ENCODE measurements around the gene SLC22A23.

Gene SLC22A23

DNA sequence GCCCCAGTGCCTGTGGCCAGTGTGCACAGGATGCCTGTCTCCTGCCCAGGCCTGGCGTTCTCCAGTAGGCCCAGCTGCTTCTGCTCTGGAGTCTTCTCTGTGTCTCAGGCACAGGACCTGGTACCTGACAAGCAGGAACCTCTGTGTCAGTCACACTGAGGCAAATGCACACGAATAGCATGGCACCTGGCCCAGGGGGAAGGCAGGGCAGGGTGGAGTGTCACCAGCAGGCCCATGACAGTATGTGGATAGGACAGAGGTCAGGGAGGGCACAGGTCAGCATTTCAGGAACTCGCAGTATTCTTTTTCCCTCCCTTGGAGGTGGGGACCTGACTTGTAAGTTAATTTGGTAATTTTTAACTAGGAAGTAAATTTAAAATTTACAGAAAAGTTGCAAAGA, 192.5 kb downstream of the SLC22A23 start:
- H3K4me3 Mint-ChIP-seq = no peak overlapping the region
- DNase-seq (no peak), ATAC-seq (replicated peaks) (no peak)
- no peaks in the 10 kb centered on the region for H3K27me3 Mint-ChIP-seq
- no peaks in the 10 kb centered on the region for H3K9me3 Mint-ChIP-seq
- H3K4me1 Mint-ChIP-seq (ENCODE audit: low read depth in 2 of 2) = peaks cover 48 to 53% of the 10 kb centered on the region in 2 donors
- peaks cover 19% of the 10 kb centered on the region for H3K36me3 Mint-ChIP-seq (ENCODE audit: insufficient read depth)
- H3K27ac Mint-ChIP-seq = no peak overlapping the region

DNA sequence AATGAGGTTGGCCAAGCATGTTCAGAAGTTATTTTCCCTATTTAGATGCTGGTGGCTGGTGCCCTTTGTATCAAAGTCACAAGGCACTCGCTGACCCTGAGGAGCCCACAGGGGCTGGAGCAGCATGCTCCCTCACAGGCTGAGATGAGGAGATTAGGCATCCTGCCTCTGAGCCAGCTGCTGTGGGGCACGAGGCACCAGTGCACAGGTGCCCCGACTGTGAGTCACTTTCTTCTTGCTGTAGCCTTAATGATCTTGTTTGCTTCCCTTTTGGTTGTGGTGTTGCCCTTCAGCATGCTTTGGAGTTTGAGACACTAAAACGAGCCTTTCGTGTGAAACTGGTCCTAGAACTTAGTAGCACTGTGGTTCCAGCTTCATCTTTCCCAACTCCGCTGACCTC, 193.8 kb downstream of the SLC22A23 start:
- peaks cover 19% of the 10 kb centered on the region for H3K36me3 Mint-ChIP-seq (ENCODE audit: insufficient read depth)
- peaks cover 46 to 52% of the 10 kb centered on the region in 2 donors for H3K4me1 Mint-ChIP-seq (ENCODE audit: low read depth in 2 of 2)
- no peak overlapping the region for H3K4me3 Mint-ChIP-seq
- H3K27me3 Mint-ChIP-seq = no peaks in the 10 kb centered on the region
- ATAC-seq (replicated peaks) = no peak
- no peaks in the 10 kb centered on the region for H3K9me3 Mint-ChIP-seq
- no peak overlapping the region for H3K27ac Mint-ChIP-seq
- DNase-seq = no peak

DNA sequence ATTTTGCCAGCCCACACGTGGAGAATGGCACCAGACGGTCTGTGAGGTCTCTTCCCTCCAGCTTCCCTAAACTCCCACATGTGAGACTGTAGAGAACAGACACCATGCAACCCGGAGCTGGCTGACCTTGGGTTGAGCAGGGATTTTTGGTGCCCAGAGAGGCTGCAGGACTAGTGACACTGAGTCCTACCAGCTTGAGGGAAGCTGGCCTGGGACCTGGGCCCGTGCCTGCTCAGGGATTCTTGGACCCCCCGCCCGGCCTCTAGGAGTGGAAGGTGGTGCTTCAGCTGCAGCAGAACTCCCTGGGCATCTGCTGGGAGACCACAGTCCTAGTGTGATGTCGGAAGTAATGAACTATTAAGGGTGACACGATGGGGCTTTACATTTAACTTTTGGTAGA, 194.9 kb downstream of the SLC22A23 start:
- no peaks in the 10 kb centered on the region for H3K9me3 Mint-ChIP-seq

DNA sequence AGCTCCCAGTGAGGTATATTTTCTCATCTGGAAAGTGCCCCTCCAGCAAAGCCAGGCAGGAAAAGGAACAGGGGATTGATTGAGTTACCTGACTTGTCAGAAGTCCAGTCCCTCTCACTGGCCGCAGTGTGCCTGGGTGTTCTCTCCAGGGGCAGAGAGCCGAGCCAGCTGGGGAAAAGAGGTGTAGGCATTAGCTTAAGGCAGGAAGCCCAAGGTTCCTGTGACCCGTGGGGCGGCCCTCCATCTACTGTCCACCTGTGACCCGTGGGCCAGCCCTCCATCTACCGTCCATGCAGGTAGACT, 195.4 kb downstream of the SLC22A23 start:
- Mint-ChIP-seq H3K27me3 (no peaks in the 10 kb centered on the region), H3K27ac (peak overlapping the region in 1 of 2 donors; percentile 51), H3K9me3 (no peaks in the 10 kb centered on the region), H3K4me1 (ENCODE audit: low read depth in 2 of 2) (peaks cover 45% of the 10 kb centered on the region in 2 donors), H3K36me3 (ENCODE audit: insufficient read depth) (peaks cover 17% of the 10 kb centered on the region), H3K4me3 (peak overlapping the region; percentile 94 to 98)
- ATAC-seq (replicated peaks) (no peak), DNase-seq (no peak)

More for the DNA sequence above, 194.9 kb downstream of the SLC22A23 start:
- H3K36me3 Mint-ChIP-seq (ENCODE audit: insufficient read depth) = peaks cover 19% of the 10 kb centered on the region
- H3K4me3 Mint-ChIP-seq = peak overlapping the region; percentile 94 to 98
- peak overlapping the region in 1 of 2 donors; percentile 51 for H3K27ac Mint-ChIP-seq
- H3K27me3 Mint-ChIP-seq = no peaks in the 10 kb centered on the region
- DNase-seq = no peak
- H3K4me1 Mint-ChIP-seq (ENCODE audit: low read depth in 2 of 2) = peaks cover 45 to 46% of the 10 kb centered on the region in 2 donors
- ATAC-seq (replicated peaks) = no peak

DNA sequence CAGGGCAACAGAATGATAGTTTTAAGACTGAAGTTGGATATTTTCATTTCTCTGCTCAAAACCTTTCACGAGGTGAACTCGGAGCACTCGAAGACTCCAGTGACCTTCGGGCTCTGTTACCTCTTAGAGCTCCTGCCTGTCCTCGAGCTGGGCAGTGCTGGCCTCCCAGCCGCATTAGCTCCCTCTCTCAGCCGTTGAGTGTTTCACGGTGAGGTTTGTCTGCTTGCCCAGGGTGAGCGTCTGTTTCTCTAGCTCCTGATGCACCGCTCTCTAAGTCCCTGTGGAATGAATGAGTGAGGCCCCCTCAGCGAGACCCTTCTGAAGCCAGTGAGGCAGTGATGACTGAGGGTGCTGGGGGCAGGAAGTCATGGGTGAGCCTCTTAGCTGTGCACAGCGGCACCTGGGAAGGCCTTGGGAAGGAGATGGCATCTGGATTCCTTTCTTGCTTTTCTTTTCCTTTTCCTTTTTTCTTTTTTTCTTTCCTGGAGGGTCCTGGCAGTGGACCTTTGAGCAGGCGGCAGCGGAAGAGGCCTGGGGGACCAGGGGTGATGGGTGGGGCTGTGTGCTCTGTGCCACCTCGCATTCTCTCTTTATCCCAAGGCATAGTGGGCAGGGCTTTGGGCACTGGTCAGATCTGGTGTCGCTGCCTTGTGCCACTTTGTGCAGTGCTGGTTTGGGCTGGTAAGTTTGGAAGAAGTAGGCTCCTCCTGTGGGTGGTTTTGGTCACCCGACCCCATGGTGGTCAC, 195.9 kb downstream of the SLC22A23 start:
- no peak for ATAC-seq (replicated peaks)
- no peaks in the 10 kb centered on the region for H3K27me3 Mint-ChIP-seq
- H3K4me1 Mint-ChIP-seq (ENCODE audit: low read depth in 2 of 2) = peaks cover 41 to 42% of the 10 kb centered on the region in 2 donors
- peak overlapping the region in 1 of 2 donors; percentile 33 for H3K27ac Mint-ChIP-seq
- DNase-seq = no peak
- no peaks in the 10 kb centered on the region for H3K9me3 Mint-ChIP-seq
- peaks cover 15% of the 10 kb centered on the region for H3K36me3 Mint-ChIP-seq (ENCODE audit: insufficient read depth)
- peak overlapping the region; percentile 94 to 98 for H3K4me3 Mint-ChIP-seq

DNA sequence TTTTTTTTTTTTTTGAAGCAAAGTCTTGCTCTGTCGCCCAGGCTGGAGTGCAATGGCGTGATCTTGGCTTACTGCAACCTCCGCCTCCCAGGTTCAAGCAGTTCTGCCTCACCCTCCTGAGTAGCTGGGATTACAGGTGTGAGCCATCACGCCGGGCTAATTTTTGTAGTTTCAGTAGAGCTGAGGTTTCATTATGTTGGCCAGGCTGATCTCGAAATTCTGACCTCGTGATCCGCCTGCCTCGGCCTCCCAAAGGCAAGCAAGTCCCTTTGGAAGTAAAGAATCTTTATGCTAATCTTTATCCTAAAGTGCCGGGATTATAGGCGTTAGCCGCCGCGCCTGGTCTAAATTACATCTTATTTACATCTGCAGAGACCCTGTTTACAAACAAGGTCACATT, 196.6 kb downstream of the SLC22A23 start:
- DNase-seq (no peak), ATAC-seq (replicated peaks) (no peak)
- H3K9me3 Mint-ChIP-seq = no peaks in the 10 kb centered on the region
- peaks cover 41 to 42% of the 10 kb centered on the region in 2 donors for H3K4me1 Mint-ChIP-seq (ENCODE audit: low read depth in 2 of 2)
- H3K27ac Mint-ChIP-seq = peak overlapping the region; percentile 33 to 88
- H3K36me3 Mint-ChIP-seq (ENCODE audit: insufficient read depth) = peaks cover 15% of the 10 kb centered on the region
- peak overlapping the region; percentile 94 to 98 for H3K4me3 Mint-ChIP-seq
- H3K27me3 Mint-ChIP-seq = no peaks in the 10 kb centered on the region

DNA sequence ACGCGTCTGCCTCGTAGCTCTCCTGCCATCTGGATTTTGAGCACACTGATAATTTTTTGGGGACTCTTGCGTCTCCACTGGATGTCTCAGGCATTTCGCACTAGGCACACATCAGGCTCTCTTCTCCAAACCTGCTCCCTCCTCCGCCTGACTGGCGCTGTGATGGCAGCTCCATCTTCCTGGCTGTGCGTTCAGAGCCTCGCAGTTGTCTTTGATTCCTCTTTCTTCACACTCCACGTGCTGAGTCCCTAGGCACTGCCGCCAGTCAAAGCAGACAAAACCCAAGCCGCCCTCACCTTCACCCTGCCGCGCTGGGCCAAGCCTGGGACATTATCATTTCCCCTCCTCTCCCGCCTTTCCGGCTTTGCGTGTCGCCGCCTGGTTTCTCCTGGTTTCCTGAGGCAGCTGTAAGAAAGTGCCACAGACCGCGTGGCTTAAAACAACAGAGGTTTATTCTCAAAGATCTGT, 197.3 kb downstream of the SLC22A23 start:
- peak; percentile 28 for ATAC-seq (replicated peaks)
- Mint-ChIP-seq H3K4me3 (peak overlapping the region; percentile 94 to 98), H3K36me3 (ENCODE audit: insufficient read depth) (peaks cover 12% of the 10 kb centered on the region), H3K4me1 (ENCODE audit: low read depth in 2 of 2) (peaks cover 36 to 41% of the 10 kb centered on the region in 2 donors), H3K27ac (peak overlapping the region; percentile 88 to 93), H3K27me3 (no peaks in the 10 kb centered on the region), H3K9me3 (no peaks in the 10 kb centered on the region)
- peak in 1 of 3 experiments; percentile 33 for DNase-seq

DNA sequence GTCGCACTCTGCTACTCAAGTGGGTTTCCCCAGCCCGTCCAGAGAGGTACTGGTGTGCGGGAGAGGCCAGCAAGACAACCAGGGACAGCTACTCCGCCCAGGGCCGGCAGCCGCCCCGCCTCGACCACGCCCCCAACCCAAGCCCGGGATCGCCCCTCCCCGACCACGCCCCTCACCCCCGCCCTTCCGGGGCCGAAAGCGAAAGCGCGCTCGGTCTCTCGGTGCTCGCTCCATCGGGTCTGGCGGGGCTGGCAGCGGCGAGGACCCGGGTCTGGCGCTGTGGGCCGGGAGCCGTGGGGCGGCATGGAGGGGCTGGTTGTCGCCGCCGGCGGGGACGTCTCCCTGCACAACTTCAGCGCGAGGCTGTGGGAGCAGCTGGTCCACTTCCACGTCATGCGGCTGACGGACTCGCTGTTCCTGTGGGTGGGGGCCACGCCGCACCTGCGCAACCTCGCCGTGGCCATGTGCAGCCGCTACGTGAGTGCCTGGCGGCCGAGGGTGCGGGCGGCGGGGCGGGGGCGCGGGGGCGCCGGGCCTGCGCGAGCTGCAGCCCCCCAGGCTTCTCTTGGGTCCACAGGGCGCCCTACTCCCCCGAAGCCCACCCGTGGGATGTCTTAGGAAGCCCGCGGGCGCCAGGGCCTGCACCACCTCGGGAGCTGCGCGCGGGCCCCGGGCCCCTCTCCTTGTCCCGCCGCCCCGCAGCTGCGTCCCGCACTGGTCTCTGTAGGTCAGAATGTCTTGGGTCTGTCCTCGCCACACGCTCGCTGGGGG, 197.9 kb downstream of the SLC22A23 start, which contains the start of gene PSMG4:
Gene PSMG4 (plus strand): TSS at position 228 of the 771 bp plus-strand sequence. CDS start 76 bp downstream, at position 304.
- ATAC-seq (replicated peaks) = peak; percentile 87
- H3K27me3 Mint-ChIP-seq = no peaks in the 10 kb centered on the region
- peak; percentile 90 to 92 (median 90) for DNase-seq
- H3K36me3 Mint-ChIP-seq (ENCODE audit: insufficient read depth) = peaks cover 16% of the 10 kb centered on the region
- peak within 1 kb of the TSS; percentile 94 to 98 for H3K4me3 Mint-ChIP-seq
- H3K4me1 Mint-ChIP-seq (ENCODE audit: low read depth in 2 of 2) = peaks cover 36 to 41% of the 10 kb centered on the region in 2 donors
- H3K27ac Mint-ChIP-seq = peak within 1 kb of the TSS; percentile 88 to 93
- H3K9me3 Mint-ChIP-seq = no peaks in the 10 kb centered on the region

DNA sequence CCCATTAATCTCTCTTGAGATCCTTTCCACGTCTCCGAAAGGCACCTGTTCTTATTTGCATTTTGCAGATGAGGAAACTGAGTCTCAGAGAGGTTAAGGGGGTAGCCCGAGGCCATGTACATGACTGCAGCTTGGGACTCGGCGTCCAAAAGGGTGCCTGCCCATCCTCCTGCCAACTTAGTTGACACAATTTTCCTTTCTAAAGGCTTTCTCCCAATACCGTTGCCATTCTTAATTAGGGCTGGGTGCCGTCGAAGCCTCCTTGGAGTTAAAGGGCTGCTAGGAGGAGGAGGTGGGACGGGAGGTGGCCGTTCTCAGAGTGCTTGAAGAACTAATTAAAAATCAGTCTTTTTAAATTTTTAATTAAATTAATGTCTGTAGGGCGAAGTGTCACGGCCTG, 198.6 kb downstream of the SLC22A23 start:
- DNase-seq = peak in 1 of 3 experiments; percentile 9
- ATAC-seq (replicated peaks) = no peak
- Mint-ChIP-seq H3K9me3 (no peaks in the 10 kb centered on the region), H3K27ac (peak overlapping the region in 1 of 2 donors; percentile 88), H3K4me1 (ENCODE audit: low read depth in 2 of 2) (peaks cover 30 to 34% of the 10 kb centered on the region in 2 donors), H3K27me3 (no peaks in the 10 kb centered on the region), H3K36me3 (ENCODE audit: insufficient read depth) (peaks cover 10% of the 10 kb centered on the region), H3K4me3 (peak overlapping the region; percentile 94 to 98)

DNA sequence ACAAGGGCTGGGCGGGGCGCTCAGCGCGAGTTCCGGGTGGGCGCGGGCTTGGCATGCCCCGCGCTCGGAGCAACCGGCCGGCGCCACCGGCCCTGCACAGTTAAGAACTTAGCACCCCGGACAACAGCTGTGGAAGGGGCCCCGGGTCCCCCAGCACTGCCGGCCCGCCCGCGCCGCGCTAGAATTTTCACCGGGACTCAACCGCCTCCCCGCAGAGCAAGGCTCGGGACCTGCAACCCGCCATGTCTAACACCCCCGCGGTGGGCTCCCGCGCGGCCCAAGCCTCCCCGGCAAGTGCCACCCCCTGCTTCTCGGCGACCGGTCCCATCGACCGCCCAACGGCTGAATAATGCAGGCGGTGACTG, 203.3 kb downstream of the SLC22A23 start:
- Mint-ChIP-seq H3K4me1 (ENCODE audit: low read depth in 2 of 2) (peaks cover 0 to 11% of the 10 kb centered on the region in 2 donors), H3K36me3 (ENCODE audit: insufficient read depth) (peaks cover 7% of the 10 kb centered on the region), H3K27me3 (peaks cover 18 to 38% of the 10 kb centered on the region in 2 donors), H3K4me3 (no peak overlapping the region), H3K9me3 (no peaks in the 10 kb centered on the region), H3K27ac (no peak overlapping the region)
- no peak for ATAC-seq (replicated peaks)
- no peak for DNase-seq

DNA sequence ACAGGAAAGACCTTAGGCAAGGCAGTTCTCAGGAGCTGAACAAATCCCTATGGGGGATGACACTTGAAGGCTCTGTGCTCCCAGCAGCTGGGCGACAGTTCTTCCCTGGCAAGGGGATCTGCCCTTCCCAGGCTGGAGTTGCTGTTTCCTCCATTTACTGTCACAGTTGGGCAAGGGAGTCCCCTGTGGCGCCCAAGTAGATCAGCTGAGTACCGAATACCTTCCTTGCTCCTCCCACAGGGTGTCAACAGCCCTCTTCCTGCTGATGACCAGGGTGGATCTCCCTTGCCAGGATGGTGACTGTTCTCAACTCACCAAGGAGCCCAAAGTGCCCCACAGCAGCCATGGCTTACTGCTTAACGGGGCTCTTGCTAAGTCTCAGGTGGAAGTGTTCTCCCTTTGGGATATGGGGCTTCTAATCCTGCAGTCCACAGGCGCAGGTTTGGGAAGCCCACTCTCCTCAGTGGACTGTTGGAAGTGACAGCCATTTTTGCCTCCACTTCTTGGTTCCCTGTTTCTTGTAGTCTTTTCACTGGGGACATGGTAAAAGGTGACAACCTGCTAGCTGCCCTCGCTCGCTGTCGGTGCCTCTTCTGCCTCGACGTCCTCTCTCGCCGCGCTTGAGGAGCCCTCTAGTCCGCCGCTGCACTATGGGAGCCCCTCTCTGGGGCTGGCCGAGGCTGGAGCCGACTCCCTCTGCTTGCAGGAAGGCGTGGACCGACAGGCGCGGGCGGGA, 203.8 kb downstream of the SLC22A23 start:
- H3K27me3 Mint-ChIP-seq = peaks cover 18 to 43% of the 10 kb centered on the region in 2 donors
- no peak for ATAC-seq (replicated peaks)

DNA sequence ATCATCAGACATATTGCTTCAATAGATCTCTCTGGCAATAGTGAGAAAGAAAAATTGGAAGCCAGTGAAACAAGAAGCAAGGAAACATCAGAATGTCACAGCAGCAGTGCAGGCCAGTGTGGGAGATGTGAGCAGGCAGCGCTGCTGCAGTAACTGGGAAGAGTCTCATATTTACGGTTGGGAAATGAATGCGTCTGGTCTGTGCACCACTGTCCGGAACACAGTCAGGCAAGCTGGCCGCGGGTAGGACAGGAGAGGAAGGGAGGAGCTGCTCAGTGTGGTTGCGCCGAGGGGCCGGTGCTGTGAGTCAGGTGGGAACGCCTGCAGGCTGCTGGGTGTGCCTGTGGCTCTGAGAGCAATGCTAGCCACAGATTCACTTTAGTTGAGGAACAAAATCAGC, 204.5 kb downstream of the SLC22A23 start:
- Mint-ChIP-seq H3K36me3 (ENCODE audit: insufficient read depth) (peaks cover 7% of the 10 kb centered on the region), H3K4me1 (ENCODE audit: low read depth in 2 of 2) (peaks cover 0 to 11% of the 10 kb centered on the region in 2 donors), H3K4me3 (peak overlapping the region in 1 of 2 donors; percentile 61), H3K9me3 (no peaks in the 10 kb centered on the region), H3K27me3 (peaks cover 22 to 50% of the 10 kb centered on the region in 2 donors), H3K27ac (no peak overlapping the region)
- DNase-seq (no peak), ATAC-seq (replicated peaks) (no peak)

More for the DNA sequence above, 203.8 kb downstream of the SLC22A23 start:
- Mint-ChIP-seq H3K27ac (no peak overlapping the region), H3K36me3 (ENCODE audit: insufficient read depth) (peaks cover 7% of the 10 kb centered on the region), H3K4me1 (ENCODE audit: low read depth in 2 of 2) (peaks cover 0 to 11% of the 10 kb centered on the region in 2 donors), H3K4me3 (no peak overlapping the region), H3K9me3 (no peaks in the 10 kb centered on the region)
- no peak for DNase-seq
